ENCODE data around the gene PXDN.
"Not testable (repeated sequence)": the region's sequence is repeated elsewhere in the genome, so short reads cannot be mapped to it uniquely, and the experiment has no call there.

The PXDN gene

DNA sequence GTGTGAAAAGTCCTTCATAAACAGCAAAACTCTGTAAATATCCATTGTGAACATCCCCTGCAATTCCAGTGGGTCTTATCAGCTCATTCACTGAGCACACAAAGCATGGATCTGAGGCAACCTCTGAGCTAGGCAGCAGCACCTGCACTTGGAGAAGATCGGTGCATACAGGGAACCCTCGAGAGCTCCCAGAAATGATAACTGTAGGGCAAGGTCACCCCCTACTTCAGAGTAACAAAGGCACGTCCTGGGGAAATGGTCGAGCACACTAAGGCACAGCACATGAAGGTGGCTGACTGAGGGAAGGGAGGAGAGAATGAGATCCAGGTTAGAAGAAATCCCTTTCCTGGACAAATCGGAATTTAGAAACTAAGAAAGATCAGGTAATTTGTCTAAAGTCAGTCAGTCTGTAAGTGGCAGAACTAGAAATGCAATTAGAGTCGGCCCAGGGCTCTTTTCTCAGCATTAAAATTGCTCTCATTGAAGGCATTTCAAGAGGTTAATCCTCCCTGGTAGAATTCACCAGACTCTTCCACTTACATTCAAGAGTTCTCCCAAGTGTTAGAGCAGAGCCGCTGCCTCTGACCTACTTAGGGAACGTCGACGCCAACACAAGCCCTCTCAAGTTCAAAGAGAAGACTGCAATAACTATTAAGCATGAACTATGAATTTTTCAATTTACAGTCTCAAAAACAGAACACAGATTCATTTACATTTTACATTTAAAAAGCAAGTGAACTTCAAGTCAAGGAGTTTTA, 45.9 kb downstream of the PXDN start:
- DNase-seq = no peak

DNA sequence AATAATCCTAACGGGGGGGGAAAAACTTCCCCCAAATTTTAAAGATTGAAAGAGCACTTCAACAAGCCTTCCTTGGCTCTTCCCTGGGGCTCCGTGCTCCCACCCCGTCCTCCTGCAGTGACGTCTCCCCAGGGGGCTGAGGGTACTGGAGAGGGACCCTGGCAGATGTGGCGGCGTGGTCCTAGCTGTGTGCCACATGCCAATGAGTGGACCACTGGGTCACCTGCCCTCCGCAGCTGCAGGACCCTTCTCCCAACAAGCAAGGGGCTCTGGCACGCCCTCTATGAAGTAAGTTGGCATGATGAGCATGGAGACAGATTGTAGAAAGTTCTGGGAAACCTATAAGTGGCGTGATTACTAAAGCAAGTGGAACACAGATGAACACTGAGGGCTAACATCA, 46.7 kb downstream of the PXDN start:
- DNase-seq = no peak

DNA sequence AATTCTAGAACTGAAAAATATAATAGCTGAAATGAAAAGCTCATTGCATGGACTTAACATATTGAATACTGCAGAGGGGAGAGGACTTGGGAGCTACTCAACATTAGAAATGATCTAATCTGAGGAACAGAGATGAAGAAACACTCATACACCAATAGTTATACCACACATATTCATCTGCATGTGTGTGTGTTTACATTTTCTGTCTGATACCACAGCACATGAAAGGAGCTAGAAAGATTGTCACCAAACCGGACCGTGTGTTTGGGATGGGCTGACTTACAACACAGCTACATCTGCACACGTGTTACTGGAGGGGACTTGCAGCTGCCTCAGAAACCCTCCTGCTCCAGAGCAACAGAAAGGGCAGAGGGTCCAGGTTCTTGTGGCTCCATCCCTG, 47.8 kb downstream of the PXDN start:
- no peak for DNase-seq

DNA sequence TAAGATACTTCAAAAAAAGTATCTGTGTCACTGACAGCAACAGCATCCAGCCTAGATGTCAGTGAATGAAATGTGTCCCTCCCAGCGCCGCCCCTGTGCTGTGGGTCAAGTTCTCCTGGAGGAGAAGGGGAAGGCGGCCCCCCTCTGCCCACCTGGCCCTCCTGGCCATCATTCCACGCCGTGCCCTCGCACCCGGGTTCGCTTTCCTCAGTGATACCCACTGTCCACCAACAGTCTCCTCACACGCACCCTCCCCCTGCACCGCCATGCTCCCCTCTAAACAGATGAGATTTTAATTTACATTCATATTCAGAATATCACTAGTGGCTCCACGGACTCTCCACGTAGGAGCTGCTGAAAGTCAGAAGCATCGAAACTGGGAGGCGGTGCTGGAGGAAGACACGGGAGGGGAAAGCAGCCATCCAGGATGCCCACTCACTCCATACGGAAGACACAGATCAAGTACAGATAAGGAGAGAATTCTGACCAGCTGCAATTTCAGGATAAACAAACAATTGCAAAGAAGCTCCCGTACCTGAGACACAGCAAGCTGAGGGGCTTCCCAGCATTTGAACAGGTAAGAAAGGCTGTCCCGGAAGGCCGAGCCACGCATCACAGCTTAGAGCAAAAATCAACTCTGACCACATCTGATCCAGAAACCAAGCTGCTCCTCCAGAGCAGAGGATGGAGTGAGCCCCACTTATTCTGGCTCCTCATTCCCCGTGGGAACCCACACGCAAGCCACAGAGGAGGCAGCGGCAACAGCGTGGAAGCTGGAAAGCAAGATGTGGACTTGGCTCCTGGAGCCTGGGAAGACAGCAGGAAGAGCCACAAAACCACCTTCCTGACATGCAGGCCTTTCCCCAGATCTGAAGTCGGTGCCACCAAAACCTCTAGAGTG, 49.7 kb downstream of the PXDN start:
- no peak for DNase-seq

DNA sequence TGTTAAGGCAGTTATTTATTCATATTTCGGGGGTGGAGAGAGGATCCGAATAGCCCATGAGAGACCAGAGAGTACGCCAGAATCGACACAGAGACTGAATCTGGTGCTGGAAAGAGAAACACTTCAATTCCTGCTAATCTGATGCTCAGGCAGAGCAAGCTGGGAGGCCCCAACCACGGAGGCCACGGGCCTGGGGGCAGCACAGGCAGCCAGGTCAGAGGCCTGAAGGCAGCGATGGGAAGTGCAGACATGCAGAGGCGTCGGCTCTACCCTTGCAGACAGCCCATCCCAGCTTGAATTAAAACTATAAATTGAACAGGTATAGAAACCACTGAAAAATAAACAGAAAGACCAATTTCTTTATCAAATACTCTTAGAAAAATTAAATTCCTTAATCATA, 50.6 kb downstream of the PXDN start:
- no peak for DNase-seq

DNA sequence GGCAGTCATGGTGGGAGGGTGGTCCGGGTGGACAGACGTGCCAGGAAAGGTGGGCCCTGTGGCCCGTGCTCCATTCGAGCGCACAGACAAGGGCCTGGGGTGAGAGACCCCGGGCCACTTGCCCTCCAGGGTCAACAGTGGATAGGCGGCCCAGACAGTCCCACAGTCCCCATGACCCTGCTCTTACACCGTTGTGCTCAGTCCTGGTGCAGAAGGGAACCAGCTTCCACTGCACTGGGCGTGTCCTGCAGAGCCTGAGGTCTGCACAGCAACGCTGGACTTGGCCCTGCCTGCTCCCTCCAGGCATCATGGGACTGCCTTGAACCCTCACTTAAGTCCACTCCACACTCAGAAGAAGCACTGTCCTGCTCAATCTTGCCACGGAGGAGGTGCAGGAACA, 52.0 kb downstream of the PXDN start:
- DNase-seq = no peak

DNA sequence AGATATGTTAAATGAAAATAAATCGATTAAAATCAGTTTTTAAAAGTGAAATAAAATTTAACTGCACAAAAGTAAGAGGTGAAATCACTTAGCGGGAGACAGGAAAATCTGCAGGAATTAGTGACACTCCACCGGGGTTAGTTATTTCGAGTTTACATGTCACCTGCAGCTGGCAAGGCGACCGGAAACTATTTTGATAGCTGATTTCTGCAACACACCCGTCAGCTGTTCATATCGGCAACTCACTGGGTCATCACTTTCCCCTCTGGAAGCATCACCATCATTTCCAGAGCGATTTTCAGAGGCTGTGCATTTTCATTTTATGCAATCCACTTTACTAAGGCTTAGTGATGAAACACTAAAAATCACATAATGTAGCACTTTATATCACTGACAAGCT, 52.9 kb downstream of the PXDN start:
- no peak for DNase-seq

DNA sequence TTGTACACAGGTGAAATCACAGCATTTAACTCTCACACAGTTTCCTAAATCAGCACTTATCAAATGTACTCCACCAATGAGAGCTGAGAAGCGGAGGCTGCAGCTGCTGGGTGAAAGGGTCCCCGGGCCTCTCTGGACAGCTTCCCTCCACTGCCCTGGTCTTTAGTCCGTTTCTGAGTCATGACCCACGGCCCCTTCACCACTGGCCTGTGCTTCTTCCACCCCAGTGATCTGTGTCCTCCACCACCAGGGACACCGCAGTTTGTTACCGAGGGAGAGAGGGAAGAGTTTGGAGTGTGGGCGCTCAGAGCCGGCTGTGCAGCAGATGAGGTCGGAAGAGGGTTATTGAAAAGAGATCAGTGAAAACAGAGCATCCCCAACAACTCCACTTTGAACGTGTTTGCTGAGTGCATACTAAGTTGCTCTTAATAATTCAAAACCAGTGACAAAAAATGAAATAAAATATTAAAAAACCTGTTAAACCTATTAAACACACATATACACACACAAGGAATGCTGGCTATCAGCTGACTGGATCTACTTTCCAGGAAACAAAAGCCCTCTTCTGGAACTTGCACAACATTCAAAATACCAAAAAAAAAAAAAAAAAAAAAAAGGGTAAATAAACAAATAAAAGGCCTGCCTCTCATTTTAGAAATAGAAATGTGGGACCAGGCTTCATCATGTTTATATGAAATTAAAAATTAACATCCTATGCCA, 54.1 kb downstream of the PXDN start:
- no peak for DNase-seq

DNA sequence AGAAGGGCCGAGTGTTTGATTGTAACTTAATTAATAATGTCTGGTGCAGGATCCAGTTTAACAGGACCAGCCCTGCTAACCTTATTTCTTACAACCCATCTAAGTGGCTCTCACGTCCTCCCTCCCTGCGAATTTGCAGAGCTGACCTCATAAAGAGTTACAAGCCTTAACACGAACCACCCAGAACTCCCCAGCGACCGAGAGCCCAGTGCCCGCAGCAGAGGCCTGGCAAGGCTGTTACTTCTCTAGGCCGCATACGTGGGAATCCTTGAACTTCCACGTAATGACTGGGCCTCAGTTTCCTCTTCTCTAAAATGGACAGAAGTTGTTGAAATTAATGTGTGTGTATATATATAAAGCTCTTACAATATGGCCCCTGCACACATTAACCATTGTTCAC, 55.5 kb downstream of the PXDN start:
- no peak for DNase-seq

DNA sequence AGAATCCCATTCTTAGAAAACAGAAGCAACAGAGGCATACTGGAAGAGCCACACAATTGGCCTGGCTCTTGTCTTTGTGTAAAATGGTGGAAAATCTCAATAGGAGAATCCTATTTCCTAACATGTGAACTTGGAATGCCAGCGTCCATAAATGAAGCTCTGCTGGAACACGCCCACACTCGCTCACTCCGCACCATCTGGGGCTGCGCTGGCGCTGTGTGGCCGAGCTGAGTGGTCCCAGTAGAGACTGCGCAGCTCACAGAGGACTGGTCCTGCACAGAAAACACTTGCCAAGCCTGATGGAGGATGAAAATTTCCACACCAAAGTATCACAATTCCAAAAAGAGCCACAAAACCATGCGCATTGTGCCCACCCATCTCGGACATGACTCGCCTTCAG, 56.2 kb downstream of the PXDN start:
- DNase-seq = no peak

DNA sequence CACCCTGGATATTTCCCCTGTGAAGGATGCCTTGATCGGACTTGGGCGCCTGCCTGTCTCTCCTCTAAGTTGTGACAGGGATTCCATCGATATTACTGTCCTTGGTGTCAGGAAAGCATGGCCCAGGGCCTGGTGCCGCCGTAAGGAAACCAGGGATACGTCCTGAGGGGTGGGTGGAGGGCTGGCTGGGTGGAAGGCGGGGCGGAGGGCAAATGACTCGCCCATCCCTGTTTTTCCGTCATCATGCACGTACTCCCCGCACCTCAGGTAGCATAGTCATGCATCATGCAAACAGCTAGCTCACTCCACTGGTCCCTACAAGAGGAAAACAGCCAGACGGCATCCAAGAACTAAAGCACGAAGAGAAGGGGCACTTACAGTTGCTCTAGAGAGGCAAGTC, 57.1 kb downstream of the PXDN start:
- DNase-seq = no peak

DNA sequence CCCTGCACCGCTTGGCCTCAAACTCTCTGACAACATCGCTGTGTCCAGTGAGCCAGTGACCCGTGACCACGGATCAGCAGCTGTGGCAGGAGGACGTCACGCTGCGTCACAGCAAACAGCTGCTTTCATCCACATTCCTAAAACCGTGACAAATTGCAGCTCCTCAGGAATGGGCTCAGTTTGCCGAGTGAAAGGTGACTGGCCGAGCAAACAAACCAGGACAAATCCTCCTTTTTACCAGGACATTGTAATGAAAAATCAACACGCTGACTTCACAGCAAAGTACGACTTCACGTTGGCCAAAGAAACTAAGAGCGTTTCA, 57.6 kb downstream of the PXDN start:
- no peak for DNase-seq

DNA sequence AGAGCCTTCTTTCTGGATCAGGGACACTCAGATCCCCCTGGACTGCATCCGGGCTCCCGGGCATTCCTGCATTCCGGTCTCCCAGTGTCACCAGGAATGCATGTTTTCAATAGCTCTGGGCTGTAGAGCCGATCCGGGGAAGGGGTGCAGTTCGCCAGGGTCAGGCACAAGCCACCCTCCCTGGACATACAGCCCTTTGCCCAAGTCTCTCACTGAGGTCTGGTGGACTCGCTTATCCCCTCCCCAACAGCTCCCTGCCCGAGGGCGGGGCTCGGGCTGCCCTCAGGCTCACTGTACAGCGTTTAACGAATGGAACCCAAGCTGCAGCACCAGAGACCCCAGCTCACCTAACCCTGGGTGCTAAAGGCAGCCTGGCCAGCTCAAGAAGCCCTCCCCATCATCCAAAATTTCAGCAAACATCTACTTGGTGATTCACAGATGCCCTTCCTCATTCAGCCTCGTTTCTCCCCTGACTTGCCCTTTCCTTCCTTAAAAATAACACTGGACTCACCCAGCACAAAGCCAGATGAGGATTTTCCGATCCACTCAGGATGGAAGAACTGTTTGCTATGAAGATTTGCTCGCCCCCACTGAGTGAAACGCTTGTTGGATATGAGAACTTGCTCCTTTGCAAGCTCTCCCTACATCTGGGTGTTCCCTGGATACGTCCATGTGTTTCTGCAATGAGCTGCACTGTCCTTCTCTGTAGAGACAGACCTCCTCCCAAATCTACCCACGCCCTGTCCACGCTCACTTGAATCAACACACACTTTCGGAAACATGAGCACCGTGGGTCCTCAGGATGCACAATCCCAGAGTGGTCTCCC, 58.1 kb downstream of the PXDN start:
- DNase-seq = no peak

DNA sequence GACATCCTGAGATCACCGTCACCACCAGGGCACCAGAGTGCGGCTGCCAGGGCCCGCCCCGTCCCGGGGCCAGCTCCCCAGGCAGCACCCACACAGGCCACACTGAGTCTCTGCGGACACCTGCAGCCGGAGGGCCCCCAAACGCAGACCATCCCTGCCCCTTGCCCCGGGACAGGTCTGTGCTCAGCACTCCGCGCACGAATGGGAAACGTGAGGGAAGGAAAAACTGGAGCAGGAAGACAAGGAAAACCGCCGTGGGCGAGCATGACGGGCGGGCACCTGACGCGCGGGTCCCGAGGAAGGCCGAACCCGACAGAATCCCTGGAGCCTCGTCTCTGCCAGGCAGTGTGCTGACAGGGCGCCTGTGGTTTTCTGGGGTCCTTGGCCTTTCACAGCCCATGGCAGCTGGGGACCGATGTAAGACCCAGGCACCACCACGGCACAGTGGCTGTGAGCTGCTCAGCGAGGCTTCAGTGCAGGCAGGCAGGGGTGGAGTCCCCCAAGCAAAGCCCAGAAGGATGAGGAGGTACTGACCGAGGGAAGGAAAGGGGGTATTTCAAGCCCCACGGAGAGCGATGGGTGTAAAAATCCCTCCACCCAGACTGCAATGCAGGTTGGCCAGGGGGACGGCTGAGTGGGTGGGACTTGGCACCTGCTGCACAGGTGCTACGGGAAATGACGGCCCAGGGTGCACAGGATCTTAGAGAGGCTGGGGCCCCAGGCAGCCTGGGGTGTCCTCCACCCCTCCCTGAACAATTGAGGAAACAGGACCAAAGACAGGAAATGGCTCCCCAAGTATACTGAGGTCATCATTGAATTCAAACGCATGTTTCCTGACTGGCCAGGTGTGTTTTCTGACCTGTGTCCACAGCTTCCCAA, 59.0 kb downstream of the PXDN start:
- DNase-seq = no peak

DNA sequence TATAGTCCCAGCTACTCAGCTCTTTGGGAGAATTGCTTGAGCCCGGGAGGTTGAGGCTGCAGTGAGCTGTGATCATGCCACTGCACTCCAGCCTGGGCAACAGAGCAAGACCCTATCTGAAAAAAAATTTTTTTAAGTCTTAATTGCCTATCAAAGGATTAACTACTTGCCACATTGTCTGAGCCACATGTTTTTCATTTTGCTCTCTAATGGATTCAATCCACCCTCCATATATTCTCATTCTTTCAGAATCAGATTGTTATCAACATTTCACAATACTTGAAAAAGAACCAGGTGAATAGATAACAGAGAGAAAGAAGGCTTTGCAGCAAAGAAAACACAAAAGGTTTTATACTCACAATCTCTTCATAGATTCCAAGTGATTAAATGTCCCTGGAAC, 61.0 kb downstream of the PXDN start:
- DNase-seq = no peak

DNA sequence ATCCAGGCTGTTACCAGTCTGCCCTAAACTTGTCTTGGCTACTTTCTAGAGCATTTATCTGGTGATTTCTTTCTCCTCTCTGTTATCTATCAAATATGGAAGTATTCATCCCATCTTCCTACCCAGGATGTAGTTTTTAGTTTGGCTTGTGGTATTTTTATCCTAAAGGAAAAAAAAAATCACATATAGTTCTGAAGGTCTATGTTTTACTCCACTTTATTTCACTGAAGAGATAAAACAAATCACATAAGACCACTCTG, 62.2 kb downstream of the PXDN start:
- DNase-seq = no peak

DNA sequence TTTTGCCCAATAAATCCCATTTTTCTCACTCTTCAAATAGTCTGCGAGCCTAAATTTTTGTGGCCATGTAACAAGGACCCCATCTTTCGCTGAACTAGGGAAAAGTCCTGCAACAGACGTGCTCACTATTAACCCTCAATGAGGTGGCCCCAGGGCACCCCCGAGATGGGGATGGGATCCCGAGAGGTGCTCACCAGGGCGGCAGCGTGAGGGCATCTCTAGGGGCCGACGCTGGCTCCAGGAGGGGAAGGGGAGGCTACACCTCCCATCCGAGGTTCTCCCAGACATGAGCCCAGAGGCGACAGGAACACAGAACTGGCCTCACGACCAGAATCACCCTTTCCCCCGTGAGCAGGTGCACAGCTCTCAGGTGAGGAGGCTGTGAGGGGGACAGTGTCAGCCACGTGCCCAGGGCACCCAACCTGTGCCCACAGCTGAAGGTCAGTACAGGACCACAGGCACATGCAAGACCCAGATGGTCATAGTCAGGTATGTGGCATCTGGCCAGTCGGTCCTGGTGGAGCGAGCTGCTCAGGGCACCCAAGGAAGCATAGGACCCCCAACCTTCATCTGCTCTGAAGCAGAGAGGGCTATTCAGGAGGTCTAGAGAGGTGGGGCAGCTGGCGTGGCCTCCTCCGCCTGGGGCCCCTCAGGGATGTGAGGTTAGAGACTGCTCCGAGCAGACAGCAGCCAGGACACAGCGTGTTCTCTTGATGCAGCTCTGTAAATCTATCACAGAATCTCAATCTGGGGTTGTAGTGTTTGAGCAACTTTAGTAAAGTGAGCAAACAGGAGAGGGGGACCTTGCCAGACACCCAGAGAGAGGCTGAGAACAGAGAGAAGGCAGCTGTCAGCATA, 62.8 kb downstream of the PXDN start:
- no peak for DNase-seq

DNA sequence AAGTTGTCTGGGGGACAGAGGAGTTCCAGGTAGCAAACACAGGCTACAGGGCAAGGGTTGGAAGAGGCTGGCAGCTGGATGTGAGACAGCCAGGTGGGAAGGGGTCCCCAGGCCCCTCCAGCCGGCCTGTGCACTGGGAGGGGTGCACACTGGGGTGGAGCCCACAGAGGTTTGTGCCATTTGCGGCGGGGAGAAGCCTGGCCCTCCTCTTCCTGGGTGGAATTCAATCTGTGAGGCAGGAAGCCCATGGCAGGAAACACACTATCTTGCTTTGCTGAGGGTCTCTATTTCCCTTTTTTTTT, 63.3 kb downstream of the PXDN start:
- no peak for DNase-seq

DNA sequence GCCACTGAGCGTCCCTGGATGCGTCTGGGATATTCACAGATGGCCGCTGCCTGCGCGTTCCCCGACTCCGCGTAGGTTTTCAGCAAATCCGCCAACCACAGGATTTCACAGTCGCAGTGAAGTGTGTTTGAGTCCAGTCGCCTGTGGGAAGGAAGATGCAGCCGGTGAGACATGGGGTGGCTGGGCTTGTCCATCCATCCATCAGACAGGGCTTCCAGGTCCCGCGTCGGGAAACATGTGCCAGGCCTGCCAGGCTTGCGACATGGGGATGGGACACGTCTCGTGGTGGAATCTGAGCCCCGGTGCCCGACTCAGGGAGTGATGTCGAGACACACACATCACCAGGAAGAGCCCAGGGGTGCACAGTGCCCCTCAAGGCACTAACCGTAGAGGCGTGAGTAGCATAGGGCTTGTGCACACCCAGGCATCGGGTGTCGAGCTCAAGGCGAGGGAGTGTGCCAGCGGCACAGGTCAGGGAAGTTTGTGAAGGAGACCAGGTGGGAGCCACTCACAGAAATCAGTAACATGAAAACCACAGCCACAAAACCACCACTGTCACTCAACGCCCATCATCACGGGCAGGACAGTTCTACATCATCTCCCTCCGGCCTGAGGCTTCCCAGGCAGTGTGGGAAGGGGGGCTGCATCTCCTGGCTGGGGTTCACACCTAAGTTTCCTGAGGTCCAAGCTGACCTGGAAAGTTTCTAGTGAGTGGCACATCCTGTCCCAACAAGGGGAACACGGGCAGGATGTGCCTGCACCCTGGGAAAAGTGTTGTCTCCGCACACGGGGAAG, 63.9 kb downstream of the PXDN start:
- no peak for DNase-seq

DNA sequence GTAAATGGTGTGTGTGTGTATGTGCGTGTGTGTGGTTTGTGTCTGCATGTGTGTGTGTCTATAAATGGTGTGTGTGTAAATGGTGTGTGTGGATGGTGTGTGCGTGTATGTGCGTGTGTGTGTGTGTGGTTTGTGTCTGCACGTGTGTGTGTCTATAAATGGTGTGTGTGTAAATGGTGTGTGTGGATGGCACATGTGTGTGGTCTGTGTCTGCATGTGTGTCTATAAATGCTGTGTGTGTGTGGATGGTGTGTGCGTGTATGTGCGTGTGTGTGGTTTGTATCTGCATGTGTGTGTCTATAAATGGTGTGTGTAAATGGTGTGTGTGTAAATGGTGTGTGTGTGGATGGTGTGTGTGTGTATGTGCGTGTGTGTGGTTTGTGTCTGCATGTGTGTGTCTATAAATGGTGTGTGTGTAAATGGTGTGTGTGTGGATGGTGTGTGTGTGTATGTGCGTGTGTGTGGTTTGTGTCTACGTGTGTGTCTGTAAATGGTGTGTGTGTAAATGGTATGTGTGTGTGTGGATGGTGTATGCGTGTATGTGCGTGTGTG, 64.8 kb downstream of the PXDN start:
- not testable (repeated sequence) for DNase-seq
